Right ventricle myocardium inferior (tissue), 1 donor: ENCODE results near the gene RNPEPL1. TPM values are rescaled to one million over a fixed set of nuclear protein-coding genes. Genes with fewer than 3 reads are reported as not detected.

ENCODE experiments used
- ATAC-seq: fragments of 200-7000 bp; cut with Tn5 transposase; one replicate; pipeline ENCODE4 v1.9.1; 2020; ENCODE audit warnings: mild to moderate bottlenecking, moderate library complexity
- DNase-seq: peaks from one replicate; pipeline ENCODE4 v3.0.0; 2021; ENCODE audit errors: missing footprints
- intact Hi-C: fragments of 100-400 bp; cut with DNase I; formaldehyde crosslinking; loops from one replicate; pipeline ENCODE4 v1.11.0; 2022
- total RNA-seq: library from RNA; stranded (reverse); fragmentation: NEBNext Ultra II Directional; extraction: Animal tissue kit (Norgen Biotek cat#: 25700); gene quantifications from one replicate; pipeline ENCODE4 v1.2.1, GENCODE V29; 2021
- donor health status: DM: no; HTN: yes; CAD: no; lungs with severe emphysema.

RNPEPL1 gene
- total RNA-seq, 1 donor from 2014 or later: 98.4 TPM

GRCh38 chr2:240595381-240596079 lies 27.2 kb downstream of the RNPEPL1 start:
- ATAC-seq (peak; percentile 6), DNase-seq (peak; percentile 73)
- intact Hi-C loops: loop anchor here (5.0 to 10.0 kb wide), 3 partner anchors 38 to 361 kb away; partner anchors contain the start of gene ANKMY1

- intact Hi-C loops: loop anchor here (5.0 to 10.0 kb wide), 3 partner anchors 39 to 361 kb away; partner anchors contain the start of gene ANKMY1
- peak; percentile 68 for DNase-seq
Observed at GRCh38 chr2:240596080-240596460, 27.8 kb downstream of the RNPEPL1 start.

GRCh38 chr2:240596491-240596931 lies 28.2 kb downstream of the RNPEPL1 start:
- intact Hi-C loops: loop anchor here (5.0 to 10.0 kb wide), 3 partner anchors 39 to 362 kb away; partner anchors contain the start of gene ANKMY1
- peak; percentile 76 for DNase-seq
- peak; percentile 52 for ATAC-seq

More at GRCh38 chr2:240596080-240596460, 27.8 kb downstream of the RNPEPL1 start:
- peak; percentile 27 for ATAC-seq

GRCh38 chr2:240597054-240597418 lies 28.8 kb downstream of the RNPEPL1 start:
- intact Hi-C loops: loop anchor here (5.0 to 10.0 kb wide), 3 partner anchors 40 to 362 kb away; partner anchors contain the start of gene ANKMY1
- ATAC-seq (no peak), DNase-seq (peak; percentile 43)

- peak; percentile 61 for DNase-seq
- intact Hi-C loops: loop anchor here (5.0 to 10.0 kb wide), 3 partner anchors 40 to 363 kb away; partner anchors contain the start of gene ANKMY1
- ATAC-seq: no peak
Observed at GRCh38 chr2:240597419-240598181, 29.3 kb downstream of the RNPEPL1 start.

GRCh38 chr2:240598311-240598911 lies 30.1 kb downstream of the RNPEPL1 start:
- DNase-seq: peak; percentile 59
- no peak for ATAC-seq
- intact Hi-C loops: loop anchor here (5.0 to 10.0 kb wide), 3 partner anchors 41 to 364 kb away; partner anchors contain the start of gene ANKMY1

GRCh38 chr2:240599141-240599583 lies 30.9 kb downstream of the RNPEPL1 start:
- DNase-seq (no peak), ATAC-seq (no peak)
- intact Hi-C loops: loop anchor here (5.0 to 10.0 kb wide), 3 partner anchors 42 to 364 kb away; partner anchors contain the start of gene ANKMY1

- ATAC-seq (no peak), DNase-seq (peak; percentile 64)
- intact Hi-C loops: no loop called here
Observed at GRCh38 chr2:240600451-240600961, 32.2 kb downstream of the RNPEPL1 start.

GRCh38 chr2:240601061-240601830 lies 33.0 kb downstream of the RNPEPL1 start:
- intact Hi-C loops: no loop called here
- ATAC-seq: no peak
- peak; percentile 20 for DNase-seq

GRCh38 chr2:240601831-240602160 lies 33.5 kb downstream of the RNPEPL1 start:
- intact Hi-C loops: no loop called here
- no peak for ATAC-seq
- DNase-seq: peak; percentile 45

- ATAC-seq (no peak), DNase-seq (peak; percentile 28)
- intact Hi-C loops: no loop called here
Observed at GRCh38 chr2:240602266-240603050, 34.2 kb downstream of the RNPEPL1 start.

- intact Hi-C loops: no loop called here
- peak; percentile 60 for DNase-seq
- ATAC-seq: no peak
Observed at GRCh38 chr2:240603081-240603835, 35.0 kb downstream of the RNPEPL1 start.

- intact Hi-C loops: loop anchor here (1.0 kb wide), 1 partner anchor 32 kb away; no protein-coding TSS in a partner anchor
- no peak for DNase-seq
- no peak for ATAC-seq
Observed at GRCh38 chr2:240603846-240604245, 35.6 kb downstream of the RNPEPL1 start.

- peak; percentile 89 for DNase-seq
- intact Hi-C loops: loop anchor here (1.0 kb wide), 1 partner anchor 32 kb away; no protein-coding TSS in a partner anchor
- ATAC-seq: peak; percentile 56
Observed at GRCh38 chr2:240604291-240604938, 36.1 kb downstream of the RNPEPL1 start.

GRCh38 chr2:240604939-240605716 lies 36.8 kb downstream of the RNPEPL1 start:
- ATAC-seq (no peak), DNase-seq (no peak)
- intact Hi-C loops: loop anchor here (1.0 kb wide), 1 partner anchor 33 kb away; no protein-coding TSS in a partner anchor
